SHP77 treated with DMSO at 0.1 percent for 48 hours (cell line): ENCODE data around the gene C5orf63.
"Not testable (repeated sequence)": the region's sequence is repeated elsewhere in the genome, so short reads cannot be mapped to it uniquely, and the experiment has no call there.

Source experiments
- DNase-seq: peaks from one replicate; lab custom pipeline; 2025; lab: John Stamatoyannopoulos, UW

Gene C5orf63

DNA sequence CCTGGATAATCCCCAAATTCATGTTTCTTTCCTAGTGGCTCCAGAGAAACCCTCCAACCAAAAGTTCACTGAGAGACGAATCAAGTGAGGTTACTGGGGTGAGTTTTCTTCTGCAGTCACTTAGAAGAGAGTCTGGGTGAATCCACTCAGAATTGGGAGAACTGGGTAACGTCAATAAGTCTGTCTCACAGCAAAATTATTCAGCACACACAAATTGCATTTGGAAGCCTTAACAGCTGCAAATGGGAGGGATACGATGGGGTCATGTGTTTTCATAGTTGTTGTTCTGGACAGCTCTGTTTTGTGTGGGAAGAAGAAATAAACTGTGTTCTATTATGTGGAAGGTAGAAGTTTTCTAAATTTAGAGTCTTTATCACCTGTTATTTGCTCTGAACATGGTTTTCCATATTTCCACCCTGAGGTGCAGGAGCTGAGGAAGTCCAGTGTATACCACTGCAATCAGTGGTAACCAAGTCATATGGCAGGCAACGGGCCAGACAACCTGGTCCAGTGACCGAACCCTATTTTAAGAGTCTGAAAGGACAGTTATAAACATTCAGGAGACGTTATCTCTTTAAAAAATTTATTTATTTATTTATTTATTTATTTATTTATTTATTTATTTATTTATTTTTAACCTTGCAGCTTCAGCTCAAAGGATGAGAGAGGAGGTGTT, 64.9 kb downstream of the C5orf63 start:
- DNase-seq: no peak

DNA sequence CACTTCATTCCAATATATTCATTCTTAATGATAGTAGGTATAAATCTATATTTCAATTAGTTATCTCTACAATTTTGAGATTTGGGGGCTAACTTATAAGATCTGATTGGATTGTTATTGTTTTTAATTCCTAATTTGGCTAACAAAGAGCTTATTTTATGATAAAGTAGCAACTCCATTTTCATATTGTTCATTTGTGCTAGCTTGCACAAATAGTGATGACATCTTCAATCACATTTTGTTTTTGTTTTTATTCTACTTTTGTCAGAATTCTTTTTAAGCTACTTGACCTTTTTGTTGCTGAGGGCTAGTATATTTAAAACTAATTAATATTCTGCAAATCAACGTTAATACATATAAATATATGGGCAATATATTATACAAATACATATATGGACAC, 65.8 kb downstream of the C5orf63 start:
- DNase-seq: no peak

DNA sequence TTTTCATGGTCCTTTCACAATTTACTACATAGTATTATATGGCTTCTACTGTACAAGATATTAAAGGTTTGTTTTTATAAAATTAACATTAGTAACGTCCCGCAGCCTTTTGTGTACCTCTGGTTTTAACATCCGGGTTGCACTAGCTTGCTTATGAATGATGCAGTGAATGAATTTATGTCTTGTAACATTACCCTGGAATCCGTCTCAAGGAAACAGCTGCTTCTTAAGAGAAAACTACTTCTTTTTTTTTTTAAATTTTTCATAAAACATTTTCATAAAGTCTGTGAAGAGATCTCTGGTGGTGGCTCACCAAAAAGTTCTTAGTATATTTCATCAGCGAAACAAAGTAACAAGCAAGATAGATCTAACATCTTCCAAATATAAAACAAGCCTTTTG, 66.6 kb downstream of the C5orf63 start:
- no peak for DNase-seq

DNA sequence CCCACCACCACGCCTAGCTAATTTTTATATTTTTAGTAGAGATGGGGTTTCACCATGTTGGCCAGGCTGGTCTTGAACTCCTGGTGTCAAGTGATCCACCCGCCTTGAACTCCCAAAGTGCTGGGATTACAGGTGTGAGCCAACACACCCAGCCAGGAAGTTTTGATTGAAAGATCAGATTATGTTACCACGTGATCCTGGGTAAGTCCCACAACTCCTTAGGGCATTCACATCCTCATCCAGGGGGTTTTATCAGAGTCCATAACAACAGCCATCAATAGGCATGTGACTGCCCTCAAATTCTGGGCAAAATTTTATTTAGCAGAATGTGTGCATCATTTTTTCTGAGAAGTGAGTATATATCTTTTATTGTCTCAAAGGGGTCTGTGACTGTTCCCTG, 68.0 kb downstream of the C5orf63 start:
- DNase-seq: not testable (repeated sequence)

DNA sequence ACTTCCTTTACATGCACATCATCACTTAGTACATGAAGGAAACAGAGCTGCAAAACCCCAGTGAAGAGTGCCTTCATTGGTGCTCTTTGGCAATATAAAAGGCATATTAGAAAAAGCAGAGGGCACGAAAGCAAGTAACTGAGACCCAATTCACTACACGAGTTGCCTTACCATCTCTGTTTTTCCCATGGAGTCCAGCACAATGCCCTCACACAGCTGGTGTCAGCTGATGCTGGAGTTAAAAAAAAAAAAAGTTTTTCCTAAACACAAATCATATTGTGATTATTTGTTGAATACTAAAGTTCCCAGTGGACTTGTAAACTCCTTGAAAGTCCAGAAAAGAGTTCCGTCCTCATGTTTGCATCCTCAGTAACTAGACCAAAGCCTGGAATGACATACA, 68.6 kb downstream of the C5orf63 start:
- DNase-seq: no peak

DNA sequence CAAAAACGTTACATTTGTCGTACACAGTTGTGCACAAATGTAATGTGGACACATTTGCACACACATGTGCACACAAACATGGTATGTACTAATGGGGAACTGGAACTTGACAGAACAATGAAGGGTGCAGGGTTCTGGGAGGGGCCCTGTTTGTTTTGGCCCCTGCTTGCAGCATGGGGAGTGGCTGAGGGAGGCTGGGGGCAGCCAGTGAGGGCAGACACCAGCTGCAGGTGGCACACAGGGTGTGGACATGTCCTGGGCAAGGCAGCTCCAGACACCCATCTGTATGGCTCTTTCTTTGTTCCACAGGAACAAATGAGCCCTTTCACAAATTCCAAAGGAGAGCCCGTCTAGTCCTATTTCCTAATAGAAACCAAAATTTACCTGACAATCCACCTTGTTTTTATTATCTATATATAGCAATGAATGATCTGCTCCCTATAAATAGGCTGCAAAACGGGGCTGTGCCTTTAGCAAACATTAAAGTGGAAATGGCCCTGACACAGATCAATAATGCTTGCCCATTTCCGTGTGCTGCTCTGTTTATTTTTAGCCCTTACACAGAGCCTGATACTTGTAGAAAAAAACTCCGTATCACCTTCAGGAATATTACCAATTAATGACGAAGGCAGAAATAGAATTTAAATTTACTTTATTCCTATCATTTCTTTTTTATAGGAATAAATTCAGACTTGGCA, 69.4 kb downstream of the C5orf63 start:
- DNase-seq: peak; percentile 27

DNA sequence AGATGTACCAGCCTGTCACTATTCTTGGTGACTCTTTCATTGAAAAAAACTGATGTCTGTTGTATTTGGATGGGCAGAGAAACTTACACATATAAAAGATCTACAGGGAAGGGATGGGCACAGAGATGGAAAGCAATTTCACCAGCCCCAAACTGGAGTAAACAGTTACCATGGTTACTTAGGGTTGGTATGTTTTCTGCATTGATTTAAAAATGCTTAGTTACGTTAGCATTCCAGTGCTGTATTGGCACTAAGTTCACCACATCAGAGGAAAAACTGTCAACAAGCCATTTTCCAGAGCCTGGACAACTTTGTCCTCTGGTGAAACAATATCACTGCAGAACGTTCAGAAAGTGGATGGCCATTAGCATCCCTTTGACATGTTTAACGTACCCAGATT, 70.9 kb downstream of the C5orf63 start:
- no peak for DNase-seq

DNA sequence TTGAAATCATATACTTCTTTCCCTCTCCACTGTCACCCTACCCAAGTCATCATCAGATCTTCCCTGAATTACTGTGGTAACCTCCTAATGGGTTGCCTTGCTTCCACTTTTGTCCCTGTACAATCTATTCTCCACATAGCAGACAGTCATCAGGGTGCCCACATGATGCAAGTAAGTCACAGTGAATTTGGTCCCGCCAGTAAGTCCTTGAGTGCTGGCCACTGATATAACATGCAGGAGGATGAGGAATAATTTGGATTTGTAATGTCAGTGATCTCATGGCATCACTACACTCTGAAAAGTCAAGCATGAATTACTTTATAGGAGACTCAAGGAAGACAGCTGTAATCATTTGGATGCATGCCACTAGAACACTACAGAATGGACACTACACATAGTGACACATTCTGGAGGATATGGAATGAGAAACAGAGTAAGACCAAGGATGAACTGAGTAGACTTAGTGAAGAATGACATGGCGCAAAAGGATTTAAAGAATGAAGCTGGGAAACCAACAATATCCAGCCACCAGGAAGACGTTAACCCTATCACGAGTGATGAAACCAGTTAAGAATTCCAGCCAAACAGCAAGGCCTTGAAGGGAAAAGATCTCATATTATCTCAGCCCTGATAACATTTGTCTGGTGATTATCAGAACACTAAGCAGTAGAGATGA, 71.5 kb downstream of the C5orf63 start:
- no peak for DNase-seq
